Kidney glomerular epithelial cell (primary cell): ENCODE results near the gene SEPSECS.

Experiments used
- DNase-seq: peaks from one replicate; lab custom pipeline; 2025; lab: John Stamatoyannopoulos, UW

The SEPSECS gene

GRCh38 chr4:25081866-25082471 is 78.3 kb downstream of the SEPSECS start:
- no peak for DNase-seq

- no peak for DNase-seq
Measured at GRCh38 chr4:25080571-25080970, 79.7 kb downstream of the SEPSECS start.

- no peak for DNase-seq
Measured at GRCh38 chr4:25078523-25078922, 81.7 kb downstream of the SEPSECS start.

GRCh38 chr4:25076625-25077398 is 83.4 kb downstream of the SEPSECS start:
- DNase-seq: no peak

GRCh38 chr4:25075851-25076250 is 84.4 kb downstream of the SEPSECS start:
- DNase-seq: no peak

- no peak for DNase-seq
Measured at GRCh38 chr4:25075129-25075528, 85.1 kb downstream of the SEPSECS start.

GRCh38 chr4:25070545-25070944 is 89.7 kb downstream of the SEPSECS start:
- DNase-seq: no peak
